GM18505 (cell line): ENCODE data around the gene P2RY6.
"Not testable (repeated sequence)": the region's sequence is repeated elsewhere in the genome, so short reads cannot be mapped to it uniquely, and the experiment has no call there.

Experiments used
- ATAC-seq: cut with Tn5 transposase; IDR thresholded peaks from one replicate; pipeline ENCODE4 v1.9.1; 2021; ENCODE audit not compliant: unreplicated experiment
- POLR2A ChIP-seq: IDR thresholded peaks from 4 replicates; pipeline ENCODE4 v1.6.1; 2011; ENCODE audit warnings: borderline replicate concordance; ENCODE audit not compliant: insufficient read depth, insufficient read length; ENCODE audit errors: extremely low read depth

P2RY6 gene

DNA sequence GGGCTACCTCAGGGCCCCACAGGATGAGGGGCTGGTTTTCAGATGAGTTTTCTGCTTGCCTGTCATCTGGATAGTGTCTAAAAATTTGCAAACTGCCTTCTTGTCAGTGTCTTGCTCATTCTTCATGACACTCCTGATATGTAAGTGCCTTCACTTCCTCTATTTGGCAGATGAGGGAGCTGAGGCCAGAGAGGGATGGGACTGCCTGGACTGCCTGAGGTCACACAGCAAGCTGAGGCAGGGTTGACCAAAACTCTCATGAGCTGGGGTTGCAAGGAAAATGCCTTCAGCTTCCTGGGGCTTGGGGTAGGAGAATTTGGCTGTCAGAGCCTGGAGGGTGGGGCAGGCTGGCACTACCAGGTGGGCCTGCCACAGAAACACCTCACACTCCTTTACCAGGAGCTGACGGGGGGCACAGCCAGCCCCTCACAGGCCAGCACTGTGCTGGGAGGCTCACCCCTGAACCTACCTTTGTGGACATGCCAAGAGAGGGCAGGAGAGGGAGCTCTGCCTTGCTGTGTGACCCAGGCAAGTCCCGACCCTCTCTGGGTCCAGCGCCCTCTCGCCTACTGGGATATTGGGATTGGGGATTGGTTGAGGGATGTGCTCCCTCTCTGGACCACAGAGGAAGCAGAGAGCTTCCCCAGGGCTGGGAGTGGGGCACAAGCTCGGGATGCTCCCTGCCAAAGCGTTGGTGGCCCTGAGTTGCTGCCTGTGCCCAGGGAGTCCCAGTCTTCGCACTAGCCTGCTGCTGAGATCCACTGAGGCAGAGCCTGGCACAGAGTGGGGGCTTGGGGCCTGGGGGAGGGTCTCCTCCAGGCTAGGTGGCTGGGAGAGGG is 1.9 kb upstream of the P2RY6 start:
- no peak for ATAC-seq
- no peak for TF ChIP-seq POLR2A

GRCh38 chr11:73270855-73271477 is 1.2 kb upstream of the P2RY6 start:
- ATAC-seq = no peak
- TF ChIP-seq POLR2A = no peak

- ATAC-seq = not testable (repeated sequence)
Observed at GRCh38 chr11:73271478-73271865, 666 bp upstream of the P2RY6 start.

GRCh38 chr11:73272680-73273038 is 521 bp downstream of the P2RY6 start:
- ATAC-seq = no peak
- no peak for TF ChIP-seq POLR2A

DNA sequence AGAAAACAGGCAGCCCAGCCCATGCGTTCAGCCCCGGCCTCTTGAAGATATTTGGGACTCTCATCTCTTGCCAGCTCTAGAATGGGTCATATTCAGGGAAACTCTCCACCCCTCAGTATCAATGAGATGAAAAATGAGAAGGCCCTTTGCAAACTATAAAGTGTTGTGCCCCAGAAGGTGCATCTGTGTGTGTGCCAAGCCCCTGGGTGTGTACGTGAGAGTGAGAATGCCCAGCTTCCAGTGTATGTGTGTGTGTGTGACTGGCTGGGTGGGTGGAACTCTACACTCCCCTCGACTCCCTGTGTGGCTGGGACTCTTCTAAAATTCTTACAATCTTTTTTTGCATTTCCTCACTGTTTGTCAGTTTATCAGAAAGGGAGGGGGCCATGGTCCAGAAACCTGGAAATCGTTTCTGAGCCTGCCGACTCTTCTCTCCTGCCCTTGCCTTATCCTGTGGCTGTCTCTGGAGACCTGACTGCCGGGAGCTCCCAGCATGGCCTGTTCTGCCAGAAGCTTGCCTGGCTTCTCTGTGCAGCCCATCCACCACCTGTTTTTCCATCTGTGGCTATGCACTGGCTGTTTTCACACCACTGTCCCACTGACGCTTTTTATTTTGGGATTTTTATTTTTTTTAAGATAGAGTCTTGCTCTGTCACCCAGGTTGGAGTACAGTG is 1.2 kb downstream of the P2RY6 start:
- TF ChIP-seq POLR2A = no peak
- no peak for ATAC-seq

DNA sequence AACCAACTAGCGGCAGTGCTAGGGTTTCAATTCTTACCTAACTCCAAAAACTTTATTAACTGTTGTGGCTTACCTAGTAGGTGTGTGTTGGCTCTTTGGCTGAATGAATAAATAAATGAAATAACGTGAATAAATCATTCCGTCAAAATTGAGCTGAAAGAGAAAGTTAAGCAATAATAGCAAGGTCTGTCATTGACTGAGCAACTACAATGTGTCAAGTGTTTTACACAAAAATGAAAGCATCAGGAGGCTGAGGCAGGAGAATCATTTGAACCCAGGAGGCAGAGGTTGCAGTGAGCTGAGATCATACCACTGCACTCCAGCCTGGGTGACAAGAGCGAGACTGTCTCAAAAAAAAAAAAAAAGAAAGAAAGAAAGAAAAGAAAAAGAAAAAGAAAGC is 2.1 kb downstream of the P2RY6 start:
- not testable (repeated sequence) for ATAC-seq

DNA sequence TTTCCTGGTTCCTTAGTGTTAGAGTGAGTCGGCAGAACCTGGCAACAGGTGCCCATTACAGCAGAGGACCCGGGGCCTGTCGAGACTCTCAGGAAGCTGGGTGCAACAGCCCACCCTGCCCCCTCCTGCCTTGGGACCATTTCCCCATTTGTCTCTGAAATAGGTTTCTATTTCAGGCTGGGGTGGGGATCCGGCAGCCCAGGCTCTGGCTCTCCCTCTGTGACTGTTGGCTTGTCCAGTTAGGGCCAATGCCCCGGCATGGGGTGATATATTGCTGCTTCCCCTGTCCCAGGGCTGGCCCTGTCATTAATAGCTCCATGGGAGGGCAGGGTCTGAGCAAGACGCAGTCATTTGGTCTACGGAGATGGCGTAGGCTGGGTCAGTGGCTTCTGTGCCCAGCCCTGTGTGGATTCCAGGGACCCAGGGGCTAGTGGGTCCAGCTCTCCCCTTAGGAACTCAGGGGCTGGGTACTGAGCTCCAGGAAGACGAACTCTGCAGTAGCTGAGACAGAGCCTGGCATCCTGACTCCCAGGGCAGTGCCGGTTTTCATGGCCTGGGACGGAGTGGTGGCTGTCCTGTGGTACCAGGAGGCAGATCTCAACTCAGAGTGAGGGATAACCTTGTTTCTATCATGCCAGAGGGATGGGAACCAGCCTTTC is 2.7 kb downstream of the P2RY6 start:
- no peak for TF ChIP-seq POLR2A
- ATAC-seq = no peak

DNA sequence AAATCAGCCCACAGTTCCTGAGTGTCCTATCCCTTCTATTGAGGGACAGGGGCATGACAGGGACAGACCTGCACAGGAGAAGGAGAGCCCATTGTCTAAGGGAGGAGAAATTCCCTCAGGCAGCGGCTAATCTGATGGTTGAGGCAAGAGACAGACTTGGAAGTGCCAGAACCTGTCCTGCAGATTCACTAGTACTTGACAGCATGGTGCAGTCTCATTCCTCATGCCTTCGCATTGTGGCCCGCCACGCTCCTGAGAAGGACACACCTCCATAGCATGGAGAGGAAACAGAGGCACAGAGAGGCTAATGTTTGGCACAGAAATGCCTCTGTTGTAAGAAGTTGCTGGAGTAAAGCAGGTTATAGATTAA is 3.2 kb downstream of the P2RY6 start:
- TF ChIP-seq POLR2A = no peak
- ATAC-seq = no peak

DNA sequence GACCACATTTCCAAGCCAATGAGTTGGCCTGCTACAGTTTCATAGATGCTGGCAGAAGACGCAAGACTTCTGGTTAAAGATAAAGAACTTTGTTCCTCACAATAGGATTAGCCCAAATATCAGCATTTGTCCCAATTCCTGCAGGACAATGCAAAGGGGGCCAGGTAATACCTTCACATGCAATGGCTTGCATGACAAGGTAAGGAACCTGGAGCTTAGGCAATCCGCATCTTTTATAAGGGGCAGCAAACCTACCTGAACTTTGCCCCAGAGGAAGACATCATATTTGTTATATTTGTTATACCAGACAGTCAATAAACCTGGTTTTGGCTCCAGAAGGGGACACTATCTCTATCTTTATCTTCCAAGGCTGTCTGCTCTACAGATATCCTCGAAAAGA is 5.3 kb downstream of the P2RY6 start:
- ATAC-seq = no peak

DNA sequence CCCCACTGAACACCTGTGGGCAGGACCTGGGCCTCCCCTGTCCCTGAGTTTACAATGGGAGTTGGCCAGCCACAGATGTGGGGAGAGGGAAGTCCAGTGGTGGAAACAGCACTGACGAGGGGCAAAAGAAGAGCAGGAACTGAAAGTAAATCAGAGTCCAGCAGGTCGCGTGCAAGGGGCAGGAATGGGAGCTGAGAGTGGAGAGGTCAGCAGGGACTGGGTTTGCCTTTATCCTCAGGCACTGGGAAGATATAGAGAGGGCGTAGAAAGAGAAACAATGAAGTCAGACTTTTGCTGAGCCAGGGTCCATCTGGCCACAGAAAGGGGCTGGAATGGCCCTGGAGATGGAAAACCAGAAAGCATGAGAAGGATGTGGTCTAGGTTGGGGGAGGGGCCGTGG is 8.5 kb downstream of the P2RY6 start:
- no peak for TF ChIP-seq POLR2A
- no peak for ATAC-seq

More for the DNA sequence above, 5.3 kb downstream of the P2RY6 start:
- no peak for TF ChIP-seq POLR2A

- TF ChIP-seq POLR2A = no peak
- no peak for ATAC-seq
Observed at GRCh38 chr11:73281201-73281741, 9.1 kb downstream of the P2RY6 start.

DNA sequence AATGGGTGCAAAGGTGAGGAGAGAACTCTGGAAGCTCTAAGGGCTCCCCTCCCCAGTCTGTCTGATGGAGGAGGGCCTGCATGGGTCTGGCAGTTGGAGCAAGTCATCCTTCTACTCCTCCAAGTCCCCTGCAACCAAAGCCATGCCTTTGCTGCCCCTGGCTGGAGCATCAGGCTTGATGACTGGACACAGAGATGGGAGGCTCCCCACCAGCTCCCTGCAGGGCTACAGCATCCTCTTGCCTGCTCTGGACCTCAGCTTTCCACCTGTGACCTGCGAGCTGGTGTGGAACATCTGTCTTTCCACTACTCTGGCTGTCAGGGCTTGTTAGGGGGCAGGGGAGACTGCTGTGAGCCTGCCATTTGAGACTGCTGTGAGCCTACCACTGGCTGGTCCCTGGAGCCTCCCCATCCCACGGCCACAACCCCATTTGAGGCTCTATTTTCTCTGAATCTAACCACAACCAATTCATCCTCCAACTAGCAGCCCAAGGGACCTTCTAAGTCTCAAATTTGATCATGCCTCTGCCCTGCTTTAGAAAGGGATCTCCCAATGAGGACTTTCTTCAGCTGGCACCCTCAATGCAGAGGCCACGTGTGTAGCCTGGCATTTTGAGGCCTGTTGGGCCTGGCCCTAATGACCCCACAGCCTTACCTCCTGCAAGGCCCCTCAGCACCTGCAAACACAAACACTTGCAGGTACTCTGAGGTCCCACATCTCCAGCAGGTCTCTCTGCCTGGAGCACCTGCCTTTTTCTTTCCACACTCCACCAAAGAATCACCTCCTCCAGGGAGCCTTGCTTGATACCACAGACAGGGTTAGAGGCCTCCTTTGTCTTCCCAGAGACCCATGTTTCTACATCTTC is 9.9 kb downstream of the P2RY6 start:
- no peak for TF ChIP-seq POLR2A
- ATAC-seq = no peak
